ENCODE data around the gene SEMA3G.

Gene SEMA3G

DNA sequence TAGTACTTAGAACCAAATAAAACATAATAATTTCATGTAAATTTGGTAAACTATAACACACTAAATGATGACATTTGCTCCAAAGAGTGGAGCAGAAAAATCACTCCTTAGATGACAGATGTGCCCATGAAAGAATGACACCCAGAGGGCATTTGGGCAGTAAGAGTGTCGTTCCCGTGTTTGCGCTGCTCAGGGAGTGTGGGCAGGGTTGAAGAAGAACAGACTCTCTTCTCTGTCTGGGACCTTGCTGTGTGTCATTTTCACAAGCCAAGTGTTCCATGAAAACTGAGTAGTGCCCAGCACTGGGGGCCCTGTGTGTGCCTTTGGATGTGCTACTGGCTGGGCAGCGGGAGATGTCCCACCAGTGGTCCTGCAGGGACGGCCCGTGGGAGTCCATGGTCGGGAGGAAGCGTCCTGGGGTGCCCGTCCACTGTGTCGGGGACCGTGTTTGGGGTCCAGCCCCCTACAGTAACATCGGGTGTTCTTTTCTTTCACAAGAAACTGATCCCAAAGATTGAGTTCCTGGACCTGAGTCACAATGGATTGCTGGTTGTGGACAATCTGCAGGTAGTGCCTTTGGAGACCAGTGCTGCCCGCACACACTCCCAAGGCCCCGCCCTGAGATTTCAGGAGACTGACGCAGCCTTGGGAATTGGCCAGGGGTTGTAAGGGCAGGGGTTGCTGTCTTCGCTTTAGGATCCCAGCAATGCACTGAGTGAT, 32.3 kb upstream of the SEMA3G start:
- no peak for DNase-seq (ENCODE audit: low read depth)
- no peak for TF ChIP-seq CTCF (conservative IDR thresholded peaks at IDR 0.05; ENCODE audit: low read depth, low read length)
- H3K4me3 ChIP-seq (ENCODE audit: low read depth, low read length) = no peak overlapping the region

DNA sequence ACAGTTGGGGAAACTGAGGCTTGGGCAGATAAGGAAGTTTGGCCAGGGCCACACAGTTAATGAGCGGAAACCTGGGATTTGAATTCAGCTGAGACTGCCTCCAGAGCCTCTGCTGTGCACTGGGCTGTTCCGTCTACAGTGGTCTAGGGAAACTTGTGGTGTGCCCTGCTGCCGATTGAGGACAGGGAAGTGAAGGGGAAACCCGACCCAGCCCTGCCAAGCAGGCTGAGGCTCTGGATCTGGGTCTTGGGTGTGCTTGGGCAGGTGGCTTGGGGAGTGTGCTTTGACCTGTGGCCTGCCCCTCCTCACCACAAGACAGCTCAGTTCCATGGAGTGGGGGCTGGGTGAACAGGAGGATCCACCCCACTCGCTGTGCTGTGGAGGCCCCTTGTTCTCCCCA, 28.1 kb upstream of the SEMA3G start:
- TF ChIP-seq CTCF (conservative IDR thresholded peaks at IDR 0.05; ENCODE audit: low read depth, low read length) = no peak
- no peak overlapping the region for H3K4me3 ChIP-seq (ENCODE audit: low read depth, low read length)
- DNase-seq (ENCODE audit: low read depth) = no peak

GRCh38 chr3:52472239-52473000, 27.5 kb upstream of the SEMA3G start:
- no peak overlapping the region for H3K4me3 ChIP-seq (ENCODE audit: low read depth, low read length)
- TF ChIP-seq CTCF (conservative IDR thresholded peaks at IDR 0.05; ENCODE audit: low read depth, low read length) = no peak
- no peak for DNase-seq (ENCODE audit: low read depth)

GRCh38 chr3:52471371-52472238, 26.7 kb upstream of the SEMA3G start:
- DNase-seq (ENCODE audit: low read depth) = peak; percentile 67
- TF ChIP-seq CTCF (conservative IDR thresholded peaks at IDR 0.05; ENCODE audit: low read depth, low read length) = peak; percentile 80

DNA sequence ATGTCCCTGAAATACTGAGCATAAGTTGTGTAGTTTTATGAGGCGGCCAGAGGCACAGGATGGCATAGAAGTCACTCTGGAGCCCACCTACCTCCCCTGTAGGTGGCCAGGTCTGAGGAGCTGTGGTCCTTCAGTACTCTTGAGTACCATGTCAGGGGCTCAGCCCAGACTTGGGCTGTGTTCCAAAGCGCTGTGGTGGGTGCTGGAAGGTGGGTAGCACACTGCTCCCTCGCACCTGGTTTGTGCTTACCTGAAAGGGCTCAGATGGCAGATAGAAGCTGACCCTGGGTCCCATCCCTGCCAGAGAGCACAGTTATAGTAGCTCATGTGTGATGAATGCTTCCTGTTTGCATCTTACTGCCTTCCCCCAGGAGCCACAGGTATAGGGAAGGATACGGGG, 26.0 kb upstream of the SEMA3G start:
- no peak for DNase-seq (ENCODE audit: low read depth)
- no peak overlapping the region for H3K4me3 ChIP-seq (ENCODE audit: low read depth, low read length)
- no peak for TF ChIP-seq CTCF (conservative IDR thresholded peaks at IDR 0.05; ENCODE audit: low read depth, low read length)

More at GRCh38 chr3:52471371-52472238, 26.7 kb upstream of the SEMA3G start:
- H3K4me3 ChIP-seq (ENCODE audit: low read depth, low read length) = no peak overlapping the region

- H3K4me3 ChIP-seq (ENCODE audit: low read depth, low read length) = no peak overlapping the region
- no peak for DNase-seq (ENCODE audit: low read depth)
- TF ChIP-seq CTCF (conservative IDR thresholded peaks at IDR 0.05; ENCODE audit: low read depth, low read length) = no peak
Observed at GRCh38 chr3:52469001-52469400, 24.1 kb upstream of the SEMA3G start.
